Neural progenitor cell (in vitro differentiated cells): Measurements from ENCODE around the gene NQO2.

ENCODE experiments used
- CTCF ChIP-seq: fragments of 200-600 bp; sonication (generic); IDR thresholded peaks from 2 replicates; pipeline ENCODE4 v1.5.1; 2017; ENCODE audit warnings: antibody characterized with exemption, mild to moderate bottlenecking
- EZH2 ChIP-seq: fragments of 200-600 bp; sonication (generic); IDR thresholded peaks from 2 replicates; pipeline ENCODE4 v1.6.1; 2017; ENCODE audit warnings: antibody characterized with exemption, mild to moderate bottlenecking, moderate library complexity

DNA sequence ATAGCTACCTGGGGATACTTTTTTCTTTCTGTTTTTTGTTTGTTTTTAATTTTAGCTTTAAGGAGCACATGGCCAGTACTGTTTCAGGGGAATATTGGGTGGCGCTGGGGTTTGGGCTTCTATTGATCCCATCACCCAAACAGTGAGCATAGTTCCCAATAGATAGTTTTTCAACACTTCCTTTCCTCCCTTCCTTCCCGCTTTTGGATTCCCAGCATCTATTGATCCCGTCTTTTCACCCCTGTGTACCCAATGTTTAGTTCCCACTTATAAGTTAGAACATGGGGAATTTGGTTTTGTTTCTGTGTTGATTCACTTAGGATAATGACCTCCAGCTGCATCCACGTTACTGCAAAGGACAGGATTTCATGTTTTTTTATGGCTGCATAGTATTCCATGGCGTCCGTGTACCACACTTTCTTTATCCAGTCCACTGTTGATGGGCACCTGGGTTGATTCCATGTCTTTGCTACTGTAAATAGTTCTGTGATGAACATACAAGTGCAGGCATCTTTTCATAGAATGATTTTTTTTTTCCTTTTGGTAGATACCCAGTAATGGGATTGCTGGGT lies 20.1 kb downstream of the NQO2 start:
- no peak for TF ChIP-seq CTCF
- TF ChIP-seq EZH2, result no peak
